Coronary artery (tissue), 2 donors: ENCODE results near the gene HEG1.

Experiments
- DNase-seq: peaks from one replicate; pipeline ENCODE4 v3.0.0-alpha.2; 2017; ENCODE audit warnings: low spot score
- H3K27ac ChIP-seq, 2 donors: fragments of 200-600 bp; sonication (generic); one replicate each; pipeline ENCODE4 v1.5.1; 2016 to 2019
- H3K4me3 ChIP-seq: fragments of 200-600 bp; sonication (generic); 2 replicates; pipeline ENCODE4 v1.5.1; 2016; ENCODE audit warnings: mild to moderate bottlenecking, moderate library complexity
- CTCF ChIP-seq: fragments of 200-600 bp; sonication (generic); IDR thresholded peaks from one replicate; pipeline ENCODE4 v1.5.1; 2019; ENCODE audit warnings: antibody characterized with exemption

HEG1 gene

GRCh38 chr3:125078951-125079674, 23.3 kb upstream of the HEG1 start:
- DNase-seq, result no peak
- no peak overlapping the region for H3K27ac ChIP-seq
- H3K4me3 ChIP-seq, result no peak overlapping the region
- no peak for TF ChIP-seq CTCF

GRCh38 chr3:125077864-125078263, 22.1 kb upstream of the HEG1 start:
- Histone ChIP-seq H3K4me3 (no peak overlapping the region), H3K27ac (no peak overlapping the region)
- DNase-seq, result no peak
- TF ChIP-seq CTCF, result no peak

- Histone ChIP-seq H3K4me3 (no peak overlapping the region), H3K27ac (no peak overlapping the region)
- TF ChIP-seq CTCF, result no peak
- DNase-seq, result no peak
Observed at GRCh38 chr3:125076464-125076863, 20.7 kb upstream of the HEG1 start.

GRCh38 chr3:125075738-125076137, 19.9 kb upstream of the HEG1 start:
- Histone ChIP-seq H3K27ac (no peak overlapping the region), H3K4me3 (no peak overlapping the region)
- DNase-seq, result no peak
- no peak for TF ChIP-seq CTCF

GRCh38 chr3:125073390-125073905, 17.7 kb upstream of the HEG1 start:
- TF ChIP-seq CTCF, result no peak
- Histone ChIP-seq H3K4me3 (no peak overlapping the region), H3K27ac (no peak overlapping the region)
- no peak for DNase-seq

- Histone ChIP-seq H3K4me3 (no peak overlapping the region), H3K27ac (no peak overlapping the region)
- no peak for DNase-seq
- TF ChIP-seq CTCF, result no peak
Observed at GRCh38 chr3:125072749-125073389, 17.1 kb upstream of the HEG1 start.

- TF ChIP-seq CTCF, result no peak
- Histone ChIP-seq H3K27ac (no peak overlapping the region), H3K4me3 (no peak overlapping the region)
- no peak for DNase-seq
Observed at GRCh38 chr3:125072301-125072700, 16.5 kb upstream of the HEG1 start.
